ENCODE data around the gene TEC.

GRCh38 chr4:48114412-48114811 is 155.2 kb downstream of the TEC start:
- TF ChIP-seq CTCF (IDR thresholded peaks at IDR 0.05) (no peak), POLR2A (IDR thresholded peaks at IDR 0.05) (no peak)

All from thyroid gland (tissue), 4 donors.